ENCODE measurements around the gene BICRA.

GRCh38 chr19:47707135-47707925, 98.4 kb downstream of the BICRA start:
- no peak for TF ChIP-seq ZFP30 (CRISPR knock-in tag; IDR thresholded peaks at IDR 0.05)
- TF ChIP-seq BACH2 (CRISPR knock-in tag; IDR thresholded peaks at IDR 0.05; ENCODE audit: borderline replicate concordance): no peak
- TF ChIP-seq ZC3H10 (CRISPR knock-in tag; IDR thresholded peaks at IDR 0.05): no peak

All from SK-N-SH treated with all-trans-retinoic acid at 6 μM for 48 hours (cell line).